Measurements from ENCODE around the gene CPEB4. TPM values are rescaled to one million over a fixed set of nuclear protein-coding genes. Genes with fewer than 3 reads are reported as not detected.

Gene CPEB4
- polyA plus RNA-seq, 2 donors = 10.3 to 12.4 TPM

- H3K27me3 ChIP-seq (ENCODE audit: control insufficient read depth in 1 of 2, insufficient read depth in 2 of 2, low read length in 2 of 2) = no peaks in the 10 kb centered on the region
- H3K27ac ChIP-seq (ENCODE audit: low read depth in 2 of 2, low read length in 1 of 2) = no peak overlapping the region
- no peak overlapping the region for H3K4me3 ChIP-seq (ENCODE audit: low read depth in 1 of 2, low read length in 2 of 2)
- 78 to 88% methylated on average over 2 of the region's 2 CpGs for WGBS, 2 donors
- no peaks in the 10 kb centered on the region for H3K9me3 ChIP-seq (ENCODE audit: control insufficient read depth in 2 of 2, insufficient read depth in 1 of 2, low read depth in 1 of 2, low read length in 1 of 2)
- H3K4me1 ChIP-seq (ENCODE audit: control insufficient read depth in 2 of 2, insufficient read depth in 2 of 2, low read length in 1 of 2) = no peaks in the 10 kb centered on the region
- no peaks in the 10 kb centered on the region for H3K36me3 ChIP-seq (ENCODE audit: control insufficient read depth in 2 of 2, insufficient read depth in 2 of 2, low read length in 1 of 2)
Observed at GRCh38 chr5:173935396-173935795, 47.2 kb downstream of the CPEB4 start.

GRCh38 chr5:173940269-173940668 is 52.1 kb downstream of the CPEB4 start:
- Histone ChIP-seq H3K27ac (ENCODE audit: low read depth in 2 of 2, low read length in 1 of 2) (no peak overlapping the region), H3K4me1 (ENCODE audit: control insufficient read depth in 2 of 2, insufficient read depth in 2 of 2, low read length in 1 of 2) (no peaks in the 10 kb centered on the region), H3K27me3 (ENCODE audit: control insufficient read depth in 1 of 2, insufficient read depth in 2 of 2, low read length in 2 of 2) (no peaks in the 10 kb centered on the region), H3K36me3 (ENCODE audit: control insufficient read depth in 2 of 2, insufficient read depth in 2 of 2, low read length in 1 of 2) (peaks cover 0 to 4% of the 10 kb centered on the region in 2 donors), H3K9me3 (ENCODE audit: control insufficient read depth in 2 of 2, insufficient read depth in 1 of 2, low read depth in 1 of 2, low read length in 1 of 2) (no peaks in the 10 kb centered on the region), H3K4me3 (ENCODE audit: low read depth in 1 of 2, low read length in 2 of 2) (no peak overlapping the region)
- 81 to 87% methylated on average over 2 of the region's 2 CpGs for WGBS, 2 donors

- 79 to 92% methylated on average over 2 of the region's 2 CpGs for WGBS, 2 donors
- no peak overlapping the region for H3K4me3 ChIP-seq (ENCODE audit: low read depth in 1 of 2, low read length in 2 of 2)
- H3K27me3 ChIP-seq (ENCODE audit: control insufficient read depth in 1 of 2, insufficient read depth in 2 of 2, low read length in 2 of 2) = no peaks in the 10 kb centered on the region
- H3K36me3 ChIP-seq (ENCODE audit: control insufficient read depth in 2 of 2, insufficient read depth in 2 of 2, low read length in 1 of 2) = peaks cover 0 to 4% of the 10 kb centered on the region in 2 donors
- H3K9me3 ChIP-seq (ENCODE audit: control insufficient read depth in 2 of 2, insufficient read depth in 1 of 2, low read depth in 1 of 2, low read length in 1 of 2) = no peaks in the 10 kb centered on the region
- no peak overlapping the region for H3K27ac ChIP-seq (ENCODE audit: low read depth in 2 of 2, low read length in 1 of 2)
- H3K4me1 ChIP-seq (ENCODE audit: control insufficient read depth in 2 of 2, insufficient read depth in 2 of 2, low read length in 1 of 2) = no peaks in the 10 kb centered on the region
Observed at GRCh38 chr5:173941102-173941501, 53.0 kb downstream of the CPEB4 start.

GRCh38 chr5:173941758-173942401 is 53.7 kb downstream of the CPEB4 start:
- H3K4me3 ChIP-seq (ENCODE audit: low read depth in 1 of 2, low read length in 2 of 2) = no peak overlapping the region
- no peaks in the 10 kb centered on the region for H3K4me1 ChIP-seq (ENCODE audit: control insufficient read depth in 2 of 2, insufficient read depth in 2 of 2, low read length in 1 of 2)
- H3K9me3 ChIP-seq (ENCODE audit: control insufficient read depth in 2 of 2, insufficient read depth in 1 of 2, low read depth in 1 of 2, low read length in 1 of 2) = no peaks in the 10 kb centered on the region
- peaks cover 4 to 6% of the 10 kb centered on the region in 2 donors for H3K36me3 ChIP-seq (ENCODE audit: control insufficient read depth in 2 of 2, insufficient read depth in 2 of 2, low read length in 1 of 2)
- peak overlapping the region in 1 of 2 donors; percentile 31 for H3K27ac ChIP-seq (ENCODE audit: low read depth in 2 of 2, low read length in 1 of 2)
- WGBS, 2 donors = 69 to 72% methylated on average over 9 of the region's 9 CpGs
- no peaks in the 10 kb centered on the region for H3K27me3 ChIP-seq (ENCODE audit: control insufficient read depth in 1 of 2, insufficient read depth in 2 of 2, low read length in 2 of 2)

GRCh38 chr5:173944511-173944910 is 56.4 kb downstream of the CPEB4 start:
- Histone ChIP-seq H3K36me3 (ENCODE audit: control insufficient read depth in 2 of 2, insufficient read depth in 2 of 2, low read length in 1 of 2) (peaks cover 4 to 9% of the 10 kb centered on the region in 2 donors), H3K9me3 (ENCODE audit: control insufficient read depth in 2 of 2, insufficient read depth in 1 of 2, low read depth in 1 of 2, low read length in 1 of 2) (no peaks in the 10 kb centered on the region), H3K27ac (ENCODE audit: low read depth in 2 of 2, low read length in 1 of 2) (no peak overlapping the region), H3K4me3 (ENCODE audit: low read depth in 1 of 2, low read length in 2 of 2) (no peak overlapping the region), H3K4me1 (ENCODE audit: control insufficient read depth in 2 of 2, insufficient read depth in 2 of 2, low read length in 1 of 2) (no peaks in the 10 kb centered on the region), H3K27me3 (ENCODE audit: control insufficient read depth in 1 of 2, insufficient read depth in 2 of 2, low read length in 2 of 2) (no peaks in the 10 kb centered on the region)
- WGBS, 2 donors = 56 to 82% methylated on average over 2 of the region's 2 CpGs

- no peaks in the 10 kb centered on the region for H3K27me3 ChIP-seq (ENCODE audit: control insufficient read depth in 1 of 2, insufficient read depth in 2 of 2, low read length in 2 of 2)
- 82 to 85% methylated on average over 2 of the region's 2 CpGs for WGBS, 2 donors
- no peak overlapping the region for H3K27ac ChIP-seq (ENCODE audit: low read depth in 2 of 2, low read length in 1 of 2)
- H3K4me3 ChIP-seq (ENCODE audit: low read depth in 1 of 2, low read length in 2 of 2) = no peak overlapping the region
- no peaks in the 10 kb centered on the region for H3K9me3 ChIP-seq (ENCODE audit: control insufficient read depth in 2 of 2, insufficient read depth in 1 of 2, low read depth in 1 of 2, low read length in 1 of 2)
- peaks cover 5 to 12% of the 10 kb centered on the region in 2 donors for H3K36me3 ChIP-seq (ENCODE audit: control insufficient read depth in 2 of 2, insufficient read depth in 2 of 2, low read length in 1 of 2)
- no peaks in the 10 kb centered on the region for H3K4me1 ChIP-seq (ENCODE audit: control insufficient read depth in 2 of 2, insufficient read depth in 2 of 2, low read length in 1 of 2)
Observed at GRCh38 chr5:173945160-173945559, 57.0 kb downstream of the CPEB4 start.

- peaks cover 8 to 16% of the 10 kb centered on the region in 2 donors for H3K36me3 ChIP-seq (ENCODE audit: control insufficient read depth in 2 of 2, insufficient read depth in 2 of 2, low read length in 1 of 2)
- H3K4me3 ChIP-seq (ENCODE audit: low read depth in 1 of 2, low read length in 2 of 2) = no peak overlapping the region
- H3K4me1 ChIP-seq (ENCODE audit: control insufficient read depth in 2 of 2, insufficient read depth in 2 of 2, low read length in 1 of 2) = no peaks in the 10 kb centered on the region
- 76 to 100% methylated on average over 2 of the region's 2 CpGs for WGBS, 2 donors
- no peaks in the 10 kb centered on the region for H3K9me3 ChIP-seq (ENCODE audit: control insufficient read depth in 2 of 2, insufficient read depth in 1 of 2, low read depth in 1 of 2, low read length in 1 of 2)
- H3K27ac ChIP-seq (ENCODE audit: low read depth in 2 of 2, low read length in 1 of 2) = no peak overlapping the region
- no peaks in the 10 kb centered on the region for H3K27me3 ChIP-seq (ENCODE audit: control insufficient read depth in 1 of 2, insufficient read depth in 2 of 2, low read length in 2 of 2)
Observed at GRCh38 chr5:173946323-173946722, 58.2 kb downstream of the CPEB4 start.

- no peaks in the 10 kb centered on the region for H3K27me3 ChIP-seq (ENCODE audit: control insufficient read depth in 1 of 2, insufficient read depth in 2 of 2, low read length in 2 of 2)
- no peak overlapping the region for H3K4me3 ChIP-seq (ENCODE audit: low read depth in 1 of 2, low read length in 2 of 2)
- H3K4me1 ChIP-seq (ENCODE audit: control insufficient read depth in 2 of 2, insufficient read depth in 2 of 2, low read length in 1 of 2) = peaks cover 0 to under 1% of the 10 kb centered on the region in 2 donors
- H3K9me3 ChIP-seq (ENCODE audit: control insufficient read depth in 2 of 2, insufficient read depth in 1 of 2, low read depth in 1 of 2, low read length in 1 of 2) = no peaks in the 10 kb centered on the region
- WGBS, 2 donors = 76 to 77% methylated on average over 2 of the region's 2 CpGs
- H3K36me3 ChIP-seq (ENCODE audit: control insufficient read depth in 2 of 2, insufficient read depth in 2 of 2, low read length in 1 of 2) = peaks cover 9 to 16% of the 10 kb centered on the region in 2 donors
- H3K27ac ChIP-seq (ENCODE audit: low read depth in 2 of 2, low read length in 1 of 2) = no peak overlapping the region
Observed at GRCh38 chr5:173950829-173951228, 62.7 kb downstream of the CPEB4 start.

GRCh38 chr5:173953528-173954090 is 65.5 kb downstream of the CPEB4 start:
- Histone ChIP-seq H3K27me3 (ENCODE audit: control insufficient read depth in 1 of 2, insufficient read depth in 2 of 2, low read length in 2 of 2) (no peaks in the 10 kb centered on the region), H3K4me1 (ENCODE audit: control insufficient read depth in 2 of 2, insufficient read depth in 2 of 2, low read length in 1 of 2) (peaks cover 0 to 3% of the 10 kb centered on the region in 2 donors), H3K9me3 (ENCODE audit: control insufficient read depth in 2 of 2, insufficient read depth in 1 of 2, low read depth in 1 of 2, low read length in 1 of 2) (no peaks in the 10 kb centered on the region), H3K27ac (ENCODE audit: low read depth in 2 of 2, low read length in 1 of 2) (no peak overlapping the region), H3K36me3 (ENCODE audit: control insufficient read depth in 2 of 2, insufficient read depth in 2 of 2, low read length in 1 of 2) (peaks cover 10 to 11% of the 10 kb centered on the region in 2 donors), H3K4me3 (ENCODE audit: low read depth in 1 of 2, low read length in 2 of 2) (no peak overlapping the region)
- 67 to 79% methylated on average over 5 of the region's 5 CpGs for WGBS, 2 donors

Measured in esophagus (tissue), 2 donors.